ENCODE results near the gene PRUNE2.

The PRUNE2 gene

GRCh38 chr9:76800901-76801300 lies 105.0 kb downstream of the PRUNE2 start:
- no peaks in the 10 kb centered on the region for H3K4me1 ChIP-seq (ENCODE audit: control insufficient read depth in 1 of 2, insufficient read depth in 1 of 2, low read depth in 1 of 2, low read length in 1 of 2)
- H3K4me3 ChIP-seq (ENCODE audit: low read depth in 1 of 2, low read length in 1 of 2): no peak overlapping the region
- H3K27ac ChIP-seq: no peak overlapping the region
- H3K9me3 ChIP-seq: no peaks in the 10 kb centered on the region
- TF ChIP-seq CTCF (IDR thresholded peaks at IDR 0.05): no peak
- H3K27me3 ChIP-seq: peaks cover 21% of the 10 kb centered on the region
- no peaks in the 10 kb centered on the region for H3K36me3 ChIP-seq

- H3K4me1 ChIP-seq (ENCODE audit: control insufficient read depth in 1 of 2, insufficient read depth in 1 of 2, low read depth in 1 of 2, low read length in 1 of 2): no peaks in the 10 kb centered on the region
- H3K9me3 ChIP-seq: no peaks in the 10 kb centered on the region
- H3K27ac ChIP-seq: no peak overlapping the region
- no peak for TF ChIP-seq CTCF (IDR thresholded peaks at IDR 0.05)
- peaks cover 21% of the 10 kb centered on the region for H3K27me3 ChIP-seq
- no peak overlapping the region for H3K4me3 ChIP-seq (ENCODE audit: low read depth in 1 of 2, low read length in 1 of 2)
- no peaks in the 10 kb centered on the region for H3K36me3 ChIP-seq
Observed at GRCh38 chr9:76799473-76799872, 106.4 kb downstream of the PRUNE2 start.

GRCh38 chr9:76798527-76798926 lies 107.4 kb downstream of the PRUNE2 start:
- H3K9me3 ChIP-seq: no peaks in the 10 kb centered on the region
- TF ChIP-seq CTCF (IDR thresholded peaks at IDR 0.05): no peak
- peaks cover 21% of the 10 kb centered on the region for H3K27me3 ChIP-seq
- no peak overlapping the region for H3K27ac ChIP-seq
- H3K36me3 ChIP-seq: no peaks in the 10 kb centered on the region
- no peaks in the 10 kb centered on the region for H3K4me1 ChIP-seq (ENCODE audit: control insufficient read depth in 1 of 2, insufficient read depth in 1 of 2, low read depth in 1 of 2, low read length in 1 of 2)
- H3K4me3 ChIP-seq (ENCODE audit: low read depth in 1 of 2, low read length in 1 of 2): no peak overlapping the region

- H3K9me3 ChIP-seq: no peaks in the 10 kb centered on the region
- TF ChIP-seq CTCF (IDR thresholded peaks at IDR 0.05): no peak
- no peak overlapping the region for H3K27ac ChIP-seq
- no peaks in the 10 kb centered on the region for H3K4me1 ChIP-seq (ENCODE audit: control insufficient read depth in 1 of 2, insufficient read depth in 1 of 2, low read depth in 1 of 2, low read length in 1 of 2)
- H3K27me3 ChIP-seq: peaks cover 13% of the 10 kb centered on the region
- no peaks in the 10 kb centered on the region for H3K36me3 ChIP-seq
- no peak overlapping the region for H3K4me3 ChIP-seq (ENCODE audit: low read depth in 1 of 2, low read length in 1 of 2)
Observed at GRCh38 chr9:76796296-76796695, 109.6 kb downstream of the PRUNE2 start.

GRCh38 chr9:76793784-76794431 lies 112.0 kb downstream of the PRUNE2 start:
- Histone ChIP-seq H3K27me3 (peaks cover 4% of the 10 kb centered on the region), H3K36me3 (no peaks in the 10 kb centered on the region), H3K27ac (no peak overlapping the region), H3K4me1 (ENCODE audit: control insufficient read depth in 1 of 2, insufficient read depth in 1 of 2, low read depth in 1 of 2, low read length in 1 of 2) (no peaks in the 10 kb centered on the region), H3K9me3 (no peaks in the 10 kb centered on the region), H3K4me3 (ENCODE audit: low read depth in 1 of 2, low read length in 1 of 2) (no peak overlapping the region)
- no peak for TF ChIP-seq CTCF (IDR thresholded peaks at IDR 0.05)
